Measurements from ENCODE around the gene PIGV. TPM values are rescaled to one million over a fixed set of nuclear protein-coding genes. Genes with fewer than 3 reads are reported as not detected.
A peak's percentile ranks its signal among the peaks of the same experiment; 100 is the strongest.

PIGV gene
- total RNA-seq, 4 donors from 2014 or later, result 13.7 to 30.0 (median 15.5) TPM

- H3K27ac ChIP-seq, result no peak overlapping the region
- H3K4me3 ChIP-seq, result no peak overlapping the region
- H3K36me3 ChIP-seq, result peaks cover 0 to 63% of the 10 kb centered on the region in 2 donors
- H3K4me1 ChIP-seq, result no peaks in the 10 kb centered on the region
- no peaks in the 10 kb centered on the region for H3K9me3 ChIP-seq
- ATAC-seq, result no peak
- TF ChIP-seq EP300 (IDR thresholded peaks at IDR 0.05) (no peak), POLR2A (IDR thresholded peaks at IDR 0.05) (no peak), POLR2AphosphoS5 (IDR thresholded peaks at IDR 0.05) (no peak)
- TF ChIP-seq, protein P1, sequence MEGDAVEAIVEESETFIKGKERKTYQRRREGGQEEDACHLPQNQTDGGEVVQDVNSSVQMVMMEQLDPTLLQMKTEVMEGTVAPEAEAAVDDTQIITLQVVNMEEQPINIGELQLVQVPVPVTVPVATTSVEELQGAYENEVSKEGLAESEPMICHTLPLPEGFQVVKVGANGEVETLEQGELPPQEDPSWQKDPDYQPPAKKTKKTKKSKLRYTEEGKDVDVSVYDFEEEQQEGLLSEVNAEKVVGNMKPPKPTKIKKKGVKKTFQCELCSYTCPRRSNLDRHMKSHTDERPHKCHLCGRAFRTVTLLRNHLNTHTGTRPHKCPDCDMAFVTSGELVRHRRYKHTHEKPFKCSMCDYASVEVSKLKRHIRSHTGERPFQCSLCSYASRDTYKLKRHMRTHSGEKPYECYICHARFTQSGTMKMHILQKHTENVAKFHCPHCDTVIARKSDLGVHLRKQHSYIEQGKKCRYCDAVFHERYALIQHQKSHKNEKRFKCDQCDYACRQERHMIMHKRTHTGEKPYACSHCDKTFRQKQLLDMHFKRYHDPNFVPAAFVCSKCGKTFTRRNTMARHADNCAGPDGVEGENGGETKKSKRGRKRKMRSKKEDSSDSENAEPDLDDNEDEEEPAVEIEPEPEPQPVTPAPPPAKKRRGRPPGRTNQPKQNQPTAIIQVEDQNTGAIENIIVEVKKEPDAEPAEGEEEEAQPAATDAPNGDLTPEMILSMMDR (IDR thresholded peaks at IDR 0.05), result no peak
- no peaks in the 10 kb centered on the region for H3K27me3 ChIP-seq
Observed at GRCh38 chr1:26759531-26759930, 28.2 kb upstream of the PIGV start.

DNA sequence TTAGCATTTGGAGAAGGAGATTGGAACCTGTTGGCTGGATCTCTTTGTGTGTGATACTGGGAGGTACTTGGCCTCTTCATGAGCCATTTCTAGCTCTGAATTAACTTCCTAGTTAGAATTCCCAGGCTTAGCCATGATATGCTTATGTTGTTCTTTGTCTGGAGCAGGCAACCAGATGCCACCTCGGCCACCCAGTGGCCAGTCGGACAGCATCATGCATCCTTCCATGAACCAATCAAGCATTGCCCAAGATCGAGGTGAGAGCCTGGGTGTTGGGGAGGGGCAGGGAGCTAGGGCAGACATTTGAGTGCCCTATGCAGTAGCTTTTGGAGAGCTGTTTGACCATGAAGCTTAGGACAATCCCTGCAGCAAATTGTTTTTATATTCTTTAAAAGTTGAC lies 26.5 kb upstream of the PIGV start:
- Histone ChIP-seq H3K27me3 (no peaks in the 10 kb centered on the region), H3K9me3 (no peaks in the 10 kb centered on the region), H3K4me3 (no peak overlapping the region), H3K27ac (no peak overlapping the region), H3K4me1 (no peaks in the 10 kb centered on the region), H3K36me3 (peaks cover 3 to 74% of the 10 kb centered on the region in 2 donors)
- WGBS, 2 donors (ENCODE audit: low coverage in 1 of 2), result 29 to 40% methylated on average over 1 of the region's 3 CpGs
- ATAC-seq, result no peak
- TF ChIP-seq, protein P1 (IDR thresholded peaks at IDR 0.05), result no peak
- no peak for TF ChIP-seq EP300 (IDR thresholded peaks at IDR 0.05)
- TF ChIP-seq POLR2A (IDR thresholded peaks at IDR 0.05), result no peak
- no peak for TF ChIP-seq POLR2AphosphoS5 (IDR thresholded peaks at IDR 0.05)

- WGBS, 2 donors (ENCODE audit: low coverage in 1 of 2), result 92% methylated on average over 2 of the region's 4 CpGs; no CpG with 5 or more reads in 1 of the 2 donors
- TF ChIP-seq, protein P1 (IDR thresholded peaks at IDR 0.05), result no peak
- TF ChIP-seq POLR2AphosphoS5 (IDR thresholded peaks at IDR 0.05), result no peak
- TF ChIP-seq POLR2A (IDR thresholded peaks at IDR 0.05), result no peak
- TF ChIP-seq EP300 (IDR thresholded peaks at IDR 0.05), result no peak
- no peak for ATAC-seq
- peaks cover 8 to 35% (median 26%) of the 10 kb centered on the region in 3 donors for H3K4me1 ChIP-seq
- no peak overlapping the region for H3K4me3 ChIP-seq
- no peaks in the 10 kb centered on the region for H3K27me3 ChIP-seq
- H3K27ac ChIP-seq, result no peak overlapping the region
- H3K36me3 ChIP-seq, result peaks cover 7 to 100% of the 10 kb centered on the region in 2 donors
- no peaks in the 10 kb centered on the region for H3K9me3 ChIP-seq
Observed at GRCh38 chr1:26767714-26768113, 20.0 kb upstream of the PIGV start.

GRCh38 chr1:26768755-26769154 lies 19.0 kb upstream of the PIGV start:
- H3K27ac ChIP-seq, result peak overlapping the region in 3 of 4 donors; percentile 13 to 32 (median 14)
- H3K9me3 ChIP-seq, result no peaks in the 10 kb centered on the region
- WGBS, 2 donors (ENCODE audit: low coverage in 1 of 2), result 13 to 36% methylated on average over 3 of the region's 3 CpGs
- no peaks in the 10 kb centered on the region for H3K27me3 ChIP-seq
- ATAC-seq, result no peak
- no peak for TF ChIP-seq POLR2A (IDR thresholded peaks at IDR 0.05)
- TF ChIP-seq POLR2AphosphoS5 (IDR thresholded peaks at IDR 0.05), result no peak
- TF ChIP-seq, protein P1 (IDR thresholded peaks at IDR 0.05), result no peak
- no peak for TF ChIP-seq EP300 (IDR thresholded peaks at IDR 0.05)
- H3K4me3 ChIP-seq, result no peak overlapping the region
- H3K36me3 ChIP-seq, result peaks cover 7 to 100% of the 10 kb centered on the region in 2 donors
- H3K4me1 ChIP-seq, result peaks cover 8 to 38% (median 26%) of the 10 kb centered on the region in 3 donors

- Histone ChIP-seq H3K27ac (peak overlapping the region; percentile 48 to 83 (median 68)), H3K9me3 (no peaks in the 10 kb centered on the region), H3K36me3 (peaks cover 4 to 100% of the 10 kb centered on the region in 2 donors), H3K27me3 (no peaks in the 10 kb centered on the region), H3K4me3 (no peak overlapping the region), H3K4me1 (peaks cover 8 to 49% (median 26%) of the 10 kb centered on the region in 3 donors)
- TF ChIP-seq EP300 (IDR thresholded peaks at IDR 0.05), result no peak
- no peak for TF ChIP-seq POLR2AphosphoS5 (IDR thresholded peaks at IDR 0.05)
- TF ChIP-seq POLR2A (IDR thresholded peaks at IDR 0.05), result no peak
- TF ChIP-seq, protein P1 (IDR thresholded peaks at IDR 0.05), result no peak
- no peak for ATAC-seq
- no CpG with 5 or more reads among the region's 3 CpGs for WGBS, 2 donors (ENCODE audit: low coverage in 1 of 2)
Observed at GRCh38 chr1:26771285-26771642, 16.5 kb upstream of the PIGV start.
